Pancreas (tissue), 10 donors: Measurements from ENCODE around the gene PALLD. TPM values are rescaled to one million over a fixed set of nuclear protein-coding genes. Genes with fewer than 3 reads are reported as not detected.
"Not testable (repeated sequence)": the region's sequence is repeated elsewhere in the genome, so short reads cannot be mapped to it uniquely, and the experiment has no call there.

Experiments
- ATAC-seq, 4 donors: fragments of 200-7000 bp; cut with Tn5 transposase; one replicate each; pipeline versions ENCODE4 v1.8.0 to v1.9.1; 2020; ENCODE audit warnings: mild to moderate bottlenecking in 4 of 4, moderate library complexity in 4 of 4
- DNase-seq, 6 donors: peaks; one replicate each; pipeline ENCODE4 v3.0.0-alpha.2; 2020
- FAIRE-seq: peaks from 2 replicates; lab custom pipeline; 2012; peaks lifted over from hg19 to GRCh38; lab: Jason Lieb, UNC
- H3K27ac ChIP-seq, 4 donors: fragments of 200-600 bp; sonication (generic); 1 replicate in 3 of 4; 2 replicates in 1 of 4; pipeline versions ENCODE4 v1.5.0 to v1.8.0; 2020
- H3K27me3 ChIP-seq, 4 donors: fragments of 200-600 bp; one replicate each; pipeline ENCODE4 v1.8.0; 2021
- H3K36me3 ChIP-seq, 3 donors: fragments of 200-600 bp; sonication (generic) in 1 of 3; one replicate each; pipeline versions ENCODE4 v1.5.0 to v1.8.0; 2020 to 2021
- H3K4me1 ChIP-seq, 3 donors: fragments of 200-600 bp; one replicate each; pipeline ENCODE4 v1.8.0; 2021
- H3K4me3 ChIP-seq, 4 donors: fragments of 200-600 bp; sonication (generic) in 2 of 4; one replicate each; pipeline versions ENCODE4 v1.5.0 to v1.8.0; 2020 to 2021
- H3K9me3 ChIP-seq, 4 donors: fragments of 200-600 bp; one replicate each; pipeline ENCODE4 v1.8.0; 2021
- WGBS, 2 donors: extraction: QIAGEN DNeasy Blood & Tissue Kit; methylation state at CpG; one replicate each; pipeline ENCODE4 v1.1.7; 2013; 5-methylcytosine and 5-hydroxymethylcytosine counted together
- intact Hi-C, 3 donors: fragments of 100-400 bp; cut with DNase I; formaldehyde crosslinking; loops; one replicate each; pipeline versions ENCODE4 v1.11.1 to v1.14.2; 2022
- polyA plus RNA-seq, 2 donors: library from polyadenylated mRNA; stranded (reverse); fragments of 200-250 nt; gene quantifications; one replicate each; pipeline ENCODE4 v1.2.3, GENCODE V29; 2013
- total RNA-seq, 6 donors: library from RNA; stranded (reverse); fragmentation: NEBNext Ultra II Directional in 4 of 6; extraction: Animal tissue kit (Norgen Biotek cat#: 25700) in 4 of 6; gene quantifications; one replicate each; pipeline versions ENCODE4 v1.2.1 to v1.2.4, GENCODE V29; 2021 to 2023
- TF ChIP-seq, protein P1 (sequence below), 4 donors: fragments of 200-600 bp; sonication (generic) in 3 of 4; IDR thresholded peaks; one replicate each; pipeline versions ENCODE4 v1.5.0 to v1.8.0; 2021; ENCODE audit warnings: antibody characterized with exemption in 4 of 4
- donor health status: healthy with polysubstance abuse.
- donor health status: DM: no; HTN: no; CAD: no; lungs with moderate emphysema.
- donor health status: DM: no; HTN: no; CAD: no.
- donor health status: control.
- donor health status: control.
- donor health status: Bipolar disorder and iron deficiency.
- donor health status: DM: yes; HTN: yes; CAD: no.
- donor health status: DM: no; HTN: no; CAD: no.
- donor health status: DM: no; HTN: no; CAD: no.
- donor health status: DM: yes; HTN: yes; CAD: no.

Gene PALLD
- total RNA-seq = 10 to 100 TPM in 3 of 6 donors, 1 to 10 TPM in 3; 4.4 to 44.2 (median 12.0) TPM
- 10 to 100 TPM; 14.0 to 22.4 TPM for polyA plus RNA-seq

DNA sequence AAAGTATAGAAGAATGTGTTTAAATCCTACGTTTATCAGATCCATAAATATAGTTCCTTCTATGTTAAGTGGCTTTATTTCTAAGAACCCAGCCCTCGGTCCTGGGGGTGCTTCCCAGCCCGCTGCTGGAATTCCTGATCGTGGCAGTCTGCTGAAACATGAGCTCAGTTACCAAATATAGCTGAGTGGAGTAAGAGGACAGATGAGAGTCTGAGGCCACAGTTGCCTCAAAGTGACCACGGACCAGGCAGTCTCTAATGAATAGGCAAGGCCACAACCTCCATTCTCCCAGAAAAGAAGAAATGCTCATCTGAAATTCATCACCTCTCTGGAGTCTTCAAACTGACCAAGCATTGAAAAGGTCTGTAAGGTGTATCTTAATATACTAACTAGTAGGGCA, at the start of gene PALLD:
Gene PALLD, plus strand, starts transcription at position 219 of the 400 bp plus-strand sequence.
- DNase-seq = no peak
- H3K9me3 ChIP-seq = no peaks in the 10 kb centered on the region
- ATAC-seq = no peak
- WGBS, 2 donors = 67% methylated on average over 5 of the region's 5 CpGs
- H3K27ac ChIP-seq = no peak within 1 kb of the TSS
- no peak within 1 kb of the TSS for H3K4me3 ChIP-seq
- intact Hi-C loops = no loop called here
- no peaks in the 10 kb centered on the region for H3K36me3 ChIP-seq
- TF ChIP-seq, protein P1, sequence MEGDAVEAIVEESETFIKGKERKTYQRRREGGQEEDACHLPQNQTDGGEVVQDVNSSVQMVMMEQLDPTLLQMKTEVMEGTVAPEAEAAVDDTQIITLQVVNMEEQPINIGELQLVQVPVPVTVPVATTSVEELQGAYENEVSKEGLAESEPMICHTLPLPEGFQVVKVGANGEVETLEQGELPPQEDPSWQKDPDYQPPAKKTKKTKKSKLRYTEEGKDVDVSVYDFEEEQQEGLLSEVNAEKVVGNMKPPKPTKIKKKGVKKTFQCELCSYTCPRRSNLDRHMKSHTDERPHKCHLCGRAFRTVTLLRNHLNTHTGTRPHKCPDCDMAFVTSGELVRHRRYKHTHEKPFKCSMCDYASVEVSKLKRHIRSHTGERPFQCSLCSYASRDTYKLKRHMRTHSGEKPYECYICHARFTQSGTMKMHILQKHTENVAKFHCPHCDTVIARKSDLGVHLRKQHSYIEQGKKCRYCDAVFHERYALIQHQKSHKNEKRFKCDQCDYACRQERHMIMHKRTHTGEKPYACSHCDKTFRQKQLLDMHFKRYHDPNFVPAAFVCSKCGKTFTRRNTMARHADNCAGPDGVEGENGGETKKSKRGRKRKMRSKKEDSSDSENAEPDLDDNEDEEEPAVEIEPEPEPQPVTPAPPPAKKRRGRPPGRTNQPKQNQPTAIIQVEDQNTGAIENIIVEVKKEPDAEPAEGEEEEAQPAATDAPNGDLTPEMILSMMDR (IDR thresholded peaks at IDR 0.05) = no peak
- H3K27me3 ChIP-seq = peaks cover 0 to 3% (median 0%) of the 10 kb centered on the region in 4 donors
- H3K4me1 ChIP-seq = peaks cover 0 to 4% (median 4%) of the 10 kb centered on the region in 3 donors
- no peak for FAIRE-seq

GRCh38 chr4:168449063-168449462, 47.8 kb upstream of the PALLD start:
- H3K4me3 ChIP-seq, H3K27me3 ChIP-seq, FAIRE-seq, DNase-seq, H3K4me1 ChIP-seq, H3K9me3 ChIP-seq, H3K27ac ChIP-seq, H3K36me3 ChIP-seq, intact Hi-C loops, ATAC-seq: not testable (repeated sequence)
- WGBS, 2 donors = 95 to 100% methylated on average over 3 of the region's 3 CpGs

DNA sequence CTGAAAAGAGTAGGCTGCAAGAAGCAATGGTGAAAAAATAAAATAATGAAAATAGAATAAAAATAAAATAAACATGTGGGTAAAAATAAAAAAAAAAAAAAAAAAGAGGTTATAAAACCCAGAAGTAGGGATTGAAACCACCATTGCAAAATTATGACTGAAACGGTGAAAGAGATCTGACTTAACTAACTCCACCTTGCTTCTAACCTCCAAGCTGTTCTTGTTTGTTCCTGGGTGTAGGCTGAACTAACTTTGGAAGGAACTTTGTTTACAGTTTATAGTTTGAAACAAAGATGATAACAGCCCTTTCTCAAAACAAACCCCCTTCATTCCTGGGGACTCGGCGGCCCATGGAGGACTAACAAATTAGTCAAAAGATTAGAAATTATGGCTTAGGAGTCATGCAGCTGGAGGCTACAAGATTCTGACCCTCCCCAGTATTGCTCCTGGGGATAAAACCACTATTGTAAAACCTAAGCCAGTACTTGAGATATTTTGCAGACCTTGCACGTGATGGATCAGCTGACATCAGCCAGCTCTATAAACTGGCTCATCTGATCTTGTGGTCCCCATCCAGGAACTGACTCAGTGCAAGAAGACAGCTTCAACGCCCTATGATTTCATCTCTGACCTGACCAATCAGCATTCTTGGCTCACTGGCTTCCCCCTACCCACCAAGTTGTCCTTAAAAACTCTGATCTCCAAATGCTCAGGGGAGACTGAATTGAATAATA, 47.0 kb upstream of the PALLD start:
- 83 to 85% methylated on average over 5 of the region's 5 CpGs for WGBS, 2 donors
- DNase-seq (no peak), ATAC-seq (no peak), FAIRE-seq (peak; percentile 23)
- Histone ChIP-seq H3K36me3 (no peaks in the 10 kb centered on the region), H3K4me3 (no peak overlapping the region), H3K27me3 (no peaks in the 10 kb centered on the region), H3K9me3 (no peaks in the 10 kb centered on the region), H3K27ac (no peak overlapping the region), H3K4me1 (no peaks in the 10 kb centered on the region)
- TF ChIP-seq, protein P1 (IDR thresholded peaks at IDR 0.05) = no peak
- intact Hi-C loops = no loop called here

DNA sequence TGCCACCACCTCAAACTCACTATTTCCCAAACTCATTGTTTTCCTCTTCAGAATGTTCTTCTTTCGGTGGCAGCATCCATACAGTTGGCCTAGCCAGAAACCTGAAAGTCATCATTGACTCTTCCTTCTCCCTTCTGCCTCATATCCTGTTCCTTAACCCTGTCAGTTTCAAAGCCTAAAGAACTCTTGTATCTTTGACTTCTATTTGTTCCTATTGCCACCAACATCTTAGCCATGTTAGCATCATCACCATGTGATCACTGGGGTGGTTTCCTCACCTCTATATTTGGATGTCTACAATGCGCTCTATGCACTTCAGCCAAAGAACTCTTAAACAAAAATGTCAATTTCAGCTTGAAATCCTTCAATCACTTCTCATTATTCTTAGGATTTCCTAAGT, 45.5 kb upstream of the PALLD start:
- intact Hi-C loops = no loop called here
- Histone ChIP-seq H3K27me3 (no peaks in the 10 kb centered on the region), H3K27ac (no peak overlapping the region), H3K4me1 (no peaks in the 10 kb centered on the region), H3K9me3 (no peaks in the 10 kb centered on the region), H3K36me3 (no peaks in the 10 kb centered on the region), H3K4me3 (no peak overlapping the region)
- FAIRE-seq = no peak
- no peak for DNase-seq
- ATAC-seq = no peak
- TF ChIP-seq, protein P1 (IDR thresholded peaks at IDR 0.05) = no peak
- 92 to 100% methylated on average over 2 of the region's 2 CpGs for WGBS, 2 donors

DNA sequence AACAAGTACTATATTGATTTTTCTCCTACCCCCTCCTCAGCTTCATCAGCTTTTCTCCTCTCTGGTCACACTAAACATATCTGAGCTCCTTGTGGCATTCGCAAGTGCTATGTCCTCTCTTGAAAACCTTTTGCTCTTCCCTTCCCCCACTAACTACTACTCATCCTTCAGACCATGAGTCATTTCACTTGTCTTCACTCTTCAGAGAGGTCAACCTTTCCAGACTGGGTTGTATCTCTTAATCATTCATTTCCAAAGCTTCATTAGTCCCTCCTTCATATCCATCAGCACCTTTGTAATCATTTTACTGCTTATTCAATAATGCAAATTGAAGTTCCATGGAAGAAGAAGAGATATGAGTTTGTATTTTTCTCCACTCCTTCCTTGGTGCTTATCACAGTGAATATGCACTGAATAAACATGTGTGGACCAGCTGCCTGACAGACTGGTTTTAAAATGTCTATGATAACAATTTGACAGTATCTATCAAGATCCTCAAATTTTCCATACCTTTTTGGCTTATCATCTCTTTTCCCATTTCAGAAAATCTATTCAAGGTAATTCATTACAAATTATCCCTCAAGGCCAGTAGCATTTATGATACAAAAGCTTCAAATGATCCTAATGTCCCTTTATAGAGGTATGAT, 45.0 kb upstream of the PALLD start:
- no peak for FAIRE-seq
- H3K4me3 ChIP-seq = no peak overlapping the region
- H3K36me3 ChIP-seq = no peaks in the 10 kb centered on the region
- TF ChIP-seq, protein P1 (IDR thresholded peaks at IDR 0.05) = no peak
- H3K9me3 ChIP-seq = no peaks in the 10 kb centered on the region
- DNase-seq = no peak
- H3K4me1 ChIP-seq = no peaks in the 10 kb centered on the region
- 92% methylated on average over 1 of the region's 1 CpG for WGBS, 2 donors
- peak in 1 of 4 donors; percentile 50 for ATAC-seq
- H3K27ac ChIP-seq = no peak overlapping the region
- intact Hi-C loops = no loop called here
- H3K27me3 ChIP-seq = no peaks in the 10 kb centered on the region
